AG10803 (cell line): ENCODE data around the gene ABCF2.
A peak's percentile ranks its signal among the peaks of the same experiment; 100 is the strongest.

Experiments
- DNase-seq: peaks from one replicate; pipeline ENCODE4 v3.0.0; 2010; ENCODE audit warnings: low read depth
- H3K4me3 ChIP-seq: 2 replicates; pipeline ENCODE4 v1.5.1; 2011; ENCODE audit warnings: mild to moderate bottlenecking, low read length, control low read depth
- CTCF ChIP-seq: conservative IDR thresholded peaks from 2 replicates; pipeline ENCODE4 v1.5.1; 2011; ENCODE audit warnings: mild to moderate bottlenecking, low read length, control low read depth, inconsistent platforms

The ABCF2 gene

GRCh38 chr7:151175793-151176311, 51.2 kb downstream of the ABCF2 start:
- no peak overlapping the region for H3K4me3 ChIP-seq
- DNase-seq = no peak
- no peak for TF ChIP-seq CTCF

GRCh38 chr7:151175047-151175792, 51.8 kb downstream of the ABCF2 start:
- TF ChIP-seq CTCF = no peak
- no peak overlapping the region for H3K4me3 ChIP-seq
- DNase-seq = no peak

DNA sequence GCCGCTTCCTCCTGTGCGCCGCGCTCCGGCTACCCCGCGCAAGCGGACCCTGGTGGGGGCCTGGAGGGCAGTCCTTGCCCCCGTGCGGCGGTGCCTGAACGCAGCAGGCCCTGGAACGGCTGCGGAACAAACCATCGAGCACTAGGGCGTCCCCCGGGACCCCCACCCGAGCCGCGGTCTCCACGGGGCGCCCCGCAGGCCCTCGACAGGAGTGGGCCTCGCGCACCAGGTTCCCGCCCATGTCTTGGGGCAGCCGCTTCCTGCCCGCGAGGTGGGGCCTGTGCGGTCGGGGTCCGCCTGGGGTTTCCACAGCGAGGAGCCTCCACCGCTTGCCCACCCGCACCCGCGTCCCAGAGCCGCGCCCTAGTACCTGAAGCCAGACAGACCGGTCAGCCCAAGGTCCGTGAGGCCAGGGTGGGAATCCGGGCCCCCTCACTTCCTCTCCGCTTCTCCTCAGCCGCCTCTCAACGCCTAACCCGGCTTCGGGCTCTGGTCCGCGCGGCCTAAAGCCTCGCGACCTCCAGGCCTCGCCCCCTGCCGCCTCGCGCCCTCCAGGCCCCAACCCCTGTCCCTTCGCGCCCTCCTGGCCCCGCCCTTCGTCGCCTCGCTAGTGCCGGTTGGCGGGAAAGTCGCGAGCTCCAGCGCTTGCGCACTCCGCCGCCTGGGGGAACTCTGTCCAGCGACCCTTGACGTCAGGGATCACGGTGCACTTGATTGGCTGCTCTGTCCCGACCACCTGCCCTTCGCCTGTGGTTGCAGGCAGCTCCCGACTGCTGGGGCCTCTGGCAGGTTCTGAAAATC, 52.6 kb downstream of the ABCF2 start:
- H3K4me3 ChIP-seq = no peak overlapping the region
- DNase-seq = no peak
- no peak for TF ChIP-seq CTCF

- H3K4me3 ChIP-seq = no peak overlapping the region
- TF ChIP-seq CTCF = no peak
- DNase-seq = no peak
These were observed 53.4 kb downstream of the ABCF2 start for GRCh38 chr7:151173386-151174245.

GRCh38 chr7:151172273-151173141, 54.5 kb downstream of the ABCF2 start:
- no peak overlapping the region for H3K4me3 ChIP-seq
- DNase-seq = peak; percentile 50
- peak; percentile 99 for TF ChIP-seq CTCF

GRCh38 chr7:151168787-151169162, 58.2 kb downstream of the ABCF2 start:
- H3K4me3 ChIP-seq = no peak overlapping the region
- TF ChIP-seq CTCF = no peak

More at GRCh38 chr7:151168787-151169162, 58.2 kb downstream of the ABCF2 start:
- no peak for DNase-seq
